ENCODE results near the gene RASAL1. TPM values are rescaled to one million over a fixed set of nuclear protein-coding genes. Genes with fewer than 3 reads are reported as not detected.

RASAL1 gene
- total and polyA plus RNA-seq, 2 experiments from 2014 or later, result not detected

DNA sequence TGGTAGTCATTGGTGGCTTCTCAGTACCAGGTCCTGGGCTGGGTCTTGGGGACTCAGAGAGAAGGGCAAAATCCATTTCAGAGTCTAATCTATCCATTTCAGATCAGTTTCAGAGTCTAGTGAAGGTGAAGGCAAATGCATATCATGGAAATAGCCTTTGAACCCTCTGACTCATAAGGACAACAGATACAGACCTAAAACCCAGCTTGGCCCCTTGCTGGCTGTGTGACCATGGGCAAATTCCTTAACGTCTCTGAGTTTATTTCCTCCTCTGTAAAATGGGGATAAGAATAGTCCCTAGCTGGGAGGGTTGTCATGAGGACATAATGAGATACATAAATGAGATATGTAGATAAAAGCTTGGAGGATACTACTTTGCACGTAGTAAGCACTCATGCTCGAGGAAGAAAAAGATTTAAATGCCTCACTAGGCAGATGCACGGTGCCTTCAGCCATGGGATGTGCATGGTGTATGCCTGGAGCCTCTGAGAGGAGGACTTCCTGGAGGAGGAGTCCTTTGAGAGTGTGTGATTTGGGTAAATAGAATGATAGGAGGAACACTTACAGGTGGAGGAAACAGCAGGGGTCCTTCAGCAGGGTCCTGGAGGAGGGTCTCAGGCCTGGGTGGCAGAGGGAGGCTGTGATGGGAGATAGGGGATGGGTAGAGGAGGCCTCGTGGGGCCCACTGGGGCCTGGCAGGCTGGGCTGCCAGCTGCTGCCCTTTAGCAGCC, 71.0 kb downstream of the RASAL1 start:
- in situ Hi-C loops (cut with MboI), result no loop called here
- WGBS, 2 experiments (ENCODE audit: low coverage in 1 of 2, low lambda C conversion rate in 2 of 2, missing lambda C conversion rate in 2 of 2), result 28 to 32% methylated on average over 5 of the region's 5 CpGs
- no peak for TF ChIP-seq EZH2phosphoT487 (IDR thresholded peaks at IDR 0.05; ENCODE audit: insufficient read depth, low read depth)

DNA sequence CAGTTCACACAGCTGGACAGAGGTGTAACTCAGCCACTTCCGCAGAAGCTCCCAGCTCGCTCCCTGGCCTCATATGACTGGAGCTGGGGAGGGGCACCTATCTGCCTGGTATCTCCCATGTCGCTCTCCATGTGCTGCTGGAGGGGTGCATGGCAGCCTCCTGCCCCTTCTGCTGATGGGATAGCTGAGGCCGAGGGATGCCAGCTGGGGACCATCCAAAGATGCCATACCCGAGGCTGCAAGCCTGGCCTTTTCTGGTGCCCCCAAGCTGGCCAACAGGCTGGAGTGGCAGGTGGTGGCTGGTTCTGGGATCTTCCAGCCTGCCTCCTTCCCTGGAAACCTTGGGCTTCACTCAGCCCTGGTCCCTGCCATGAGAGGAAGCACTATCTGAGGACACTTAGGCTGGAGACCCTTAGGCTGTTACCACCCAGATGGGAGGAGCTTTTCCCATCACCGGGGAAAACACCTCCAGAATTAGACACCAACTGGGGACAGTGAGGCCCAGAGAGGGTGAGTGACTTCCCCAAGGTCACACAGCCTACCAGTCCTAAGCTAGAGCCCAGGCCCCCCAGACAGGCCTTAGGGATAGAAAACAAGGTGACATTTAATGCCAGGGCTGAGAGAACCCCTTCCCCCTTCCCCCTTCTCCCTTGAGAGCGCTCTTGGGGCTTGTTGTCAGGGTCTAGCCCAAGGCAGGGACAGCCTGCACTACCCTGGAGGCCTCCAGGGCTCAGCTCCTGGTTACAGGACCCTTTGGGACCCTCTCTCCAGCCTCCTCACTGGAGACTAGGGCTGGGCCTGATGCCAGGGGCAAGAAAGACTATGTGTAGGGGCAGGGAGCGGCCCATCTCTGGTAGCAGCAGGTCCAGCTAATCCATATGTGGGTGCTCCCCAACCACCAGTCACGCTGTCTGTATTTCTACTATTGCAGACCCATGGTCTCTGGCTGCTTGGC, 71.9 kb downstream of the RASAL1 start:
- TF ChIP-seq EZH2 (IDR thresholded peaks at IDR 0.05; ENCODE audit: insufficient read depth, poor library complexity, severe bottlenecking) (no peak), EZH2phosphoT487 (IDR thresholded peaks at IDR 0.05; ENCODE audit: insufficient read depth, low read depth) (no peak)
- 45 to 59% methylated on average over 6 to 9 of the region's 9 CpGs for WGBS, 2 experiments (ENCODE audit: low coverage in 1 of 2, low lambda C conversion rate in 2 of 2, missing lambda C conversion rate in 2 of 2)
- Histone ChIP-seq H3K79me2 (ENCODE audit: insufficient read depth) (no peaks in the 10 kb centered on the region), H3K27me3 (replicated peaks; ENCODE audit: insufficient read depth) (peaks cover 10% of the 10 kb centered on the region), H3K4me3 (no peak overlapping the region), H3K27ac (no peak overlapping the region), H3K4me1 (ENCODE audit: insufficient read depth) (no peaks in the 10 kb centered on the region), H3K4me2 (ENCODE audit: unreplicated experiment) (no peak overlapping the region), H3F3A (ENCODE audit: insufficient read depth) (no peaks in the 10 kb centered on the region), H3K9ac (no peak overlapping the region), H3K36me3 (ENCODE audit: low read depth) (no peaks in the 10 kb centered on the region), H4K20me1 (ENCODE audit: insufficient read depth) (no peaks in the 10 kb centered on the region), H3K9me3 (ENCODE audit: low read depth) (no peaks in the 10 kb centered on the region), H2AFZ (no peak overlapping the region), H3K9me2 (ENCODE audit: insufficient read depth) (no peaks in the 10 kb centered on the region)
- no peak for DNase-seq
- in situ Hi-C loops (cut with MboI), result no loop called here

More for the DNA sequence above, 71.0 kb downstream of the RASAL1 start:
- H3K4me2 ChIP-seq (ENCODE audit: unreplicated experiment), result no peak overlapping the region
- peaks cover 11% of the 10 kb centered on the region for H3K27me3 ChIP-seq (replicated peaks; ENCODE audit: insufficient read depth)
- H3F3A ChIP-seq (ENCODE audit: insufficient read depth), result no peaks in the 10 kb centered on the region
- no peaks in the 10 kb centered on the region for H3K4me1 ChIP-seq (ENCODE audit: insufficient read depth)
- no peak overlapping the region for H2AFZ ChIP-seq
- DNase-seq, result no peak
- H3K9me2 ChIP-seq (ENCODE audit: insufficient read depth), result no peaks in the 10 kb centered on the region
- H3K4me3 ChIP-seq, result no peak overlapping the region
- no peaks in the 10 kb centered on the region for H3K9me3 ChIP-seq (ENCODE audit: low read depth)
- no peaks in the 10 kb centered on the region for H4K20me1 ChIP-seq (ENCODE audit: insufficient read depth)
- H3K36me3 ChIP-seq (ENCODE audit: low read depth), result no peaks in the 10 kb centered on the region
- no peak overlapping the region for H3K9ac ChIP-seq
- no peak overlapping the region for H3K27ac ChIP-seq
- H3K79me2 ChIP-seq (ENCODE audit: insufficient read depth), result no peaks in the 10 kb centered on the region

DNA sequence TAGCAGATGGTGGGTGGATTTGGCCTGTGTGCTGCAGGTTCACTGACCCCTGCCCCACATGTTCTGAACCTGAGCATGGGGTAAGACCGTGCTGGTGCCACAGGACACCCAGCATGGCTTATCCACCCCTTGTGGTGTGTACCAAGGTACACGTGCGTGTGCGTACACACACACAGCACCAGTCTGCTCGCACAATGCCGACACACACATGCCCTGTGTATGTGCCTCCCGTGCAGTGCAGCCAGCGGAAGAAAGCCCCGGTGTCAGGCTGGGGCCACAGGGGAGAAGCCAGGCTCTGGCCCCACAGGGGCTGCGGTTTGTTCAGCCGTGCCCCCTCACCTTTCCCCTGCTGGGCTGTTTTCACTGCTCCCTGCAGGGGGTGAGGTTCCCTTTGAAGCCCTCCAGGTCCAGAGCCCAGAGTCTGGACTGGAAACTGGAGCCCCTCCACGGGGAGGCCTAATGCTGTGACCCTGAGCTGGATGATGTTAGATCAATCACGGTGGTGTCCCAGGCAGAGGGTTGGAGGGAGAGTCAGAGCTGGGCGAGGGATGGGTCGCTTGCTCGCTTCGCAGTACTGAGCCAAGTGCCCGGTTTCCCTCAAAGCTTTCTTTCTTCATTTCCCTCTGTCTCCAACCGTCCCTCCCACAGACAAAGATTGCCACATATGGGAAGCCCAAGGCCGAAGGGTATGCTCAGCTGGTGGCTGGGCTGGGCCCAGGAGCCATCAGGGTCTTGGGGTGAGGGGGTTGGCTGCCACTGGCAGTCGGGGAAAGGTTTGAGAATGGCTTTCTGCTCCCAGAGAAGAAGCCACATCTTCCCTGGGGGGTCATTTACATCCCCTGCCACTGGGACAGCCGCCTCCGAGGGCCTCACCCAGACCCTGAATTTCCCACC, 72.8 kb downstream of the RASAL1 start:
- Histone ChIP-seq H3K79me2 (ENCODE audit: insufficient read depth) (no peaks in the 10 kb centered on the region), H3K9me2 (ENCODE audit: insufficient read depth) (no peaks in the 10 kb centered on the region), H3K27me3 (replicated peaks; ENCODE audit: insufficient read depth) (peaks cover 4% of the 10 kb centered on the region), H3K4me2 (ENCODE audit: unreplicated experiment) (no peak overlapping the region), H3K9me3 (ENCODE audit: low read depth) (no peaks in the 10 kb centered on the region), H2AFZ (no peak overlapping the region), H3K36me3 (ENCODE audit: low read depth) (no peaks in the 10 kb centered on the region), H3K27ac (no peak overlapping the region), H4K20me1 (ENCODE audit: insufficient read depth) (no peaks in the 10 kb centered on the region), H3K4me1 (ENCODE audit: insufficient read depth) (no peaks in the 10 kb centered on the region), H3F3A (ENCODE audit: insufficient read depth) (no peaks in the 10 kb centered on the region), H3K4me3 (no peak overlapping the region), H3K9ac (no peak overlapping the region)
- in situ Hi-C loops (cut with MboI), result no loop called here
- DNase-seq, result no peak
- TF ChIP-seq EZH2 (IDR thresholded peaks at IDR 0.05; ENCODE audit: insufficient read depth, poor library complexity, severe bottlenecking), result no peak
- no peak for TF ChIP-seq EZH2phosphoT487 (IDR thresholded peaks at IDR 0.05; ENCODE audit: insufficient read depth, low read depth)
- 48 to 50% methylated on average over 21 to 23 of the region's 23 CpGs for WGBS, 2 experiments (ENCODE audit: low coverage in 1 of 2, low lambda C conversion rate in 2 of 2, missing lambda C conversion rate in 2 of 2)
